ENCODE results near the gene PIP5K1B.

PIP5K1B gene

DNA sequence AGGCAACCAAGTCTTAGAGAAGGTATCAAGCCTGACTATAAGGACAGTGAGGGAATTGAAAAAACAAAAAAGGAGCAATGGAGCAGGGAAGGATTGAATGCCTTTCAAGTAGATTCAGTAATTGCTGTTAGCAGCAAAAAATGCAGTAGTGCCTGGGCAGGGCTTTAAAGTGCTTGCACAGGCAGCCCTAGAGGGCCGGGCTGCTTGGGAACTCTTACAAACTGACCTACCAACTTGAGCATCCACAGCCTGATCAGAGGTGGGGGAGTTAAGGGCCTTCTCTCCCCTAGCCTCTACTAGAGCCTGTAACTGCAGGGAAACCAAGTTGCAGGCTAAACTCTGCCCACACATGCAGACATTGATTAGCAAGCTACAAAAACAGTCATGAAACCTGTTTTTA is 349.9 kb downstream of the PIP5K1B start:
- H3K4me1 ChIP-seq (ENCODE audit: insufficient read depth, low read length), result no peaks in the 10 kb centered on the region
- no peaks in the 10 kb centered on the region for H4K20me1 ChIP-seq (ENCODE audit: insufficient read depth, low read length)
- no peaks in the 10 kb centered on the region for H3K9me3 ChIP-seq (ENCODE audit: insufficient read depth, low read length, severe bottlenecking)
- no peak overlapping the region for H2AFZ ChIP-seq (ENCODE audit: low read depth, low read length)
- TF ChIP-seq, protein P1, sequence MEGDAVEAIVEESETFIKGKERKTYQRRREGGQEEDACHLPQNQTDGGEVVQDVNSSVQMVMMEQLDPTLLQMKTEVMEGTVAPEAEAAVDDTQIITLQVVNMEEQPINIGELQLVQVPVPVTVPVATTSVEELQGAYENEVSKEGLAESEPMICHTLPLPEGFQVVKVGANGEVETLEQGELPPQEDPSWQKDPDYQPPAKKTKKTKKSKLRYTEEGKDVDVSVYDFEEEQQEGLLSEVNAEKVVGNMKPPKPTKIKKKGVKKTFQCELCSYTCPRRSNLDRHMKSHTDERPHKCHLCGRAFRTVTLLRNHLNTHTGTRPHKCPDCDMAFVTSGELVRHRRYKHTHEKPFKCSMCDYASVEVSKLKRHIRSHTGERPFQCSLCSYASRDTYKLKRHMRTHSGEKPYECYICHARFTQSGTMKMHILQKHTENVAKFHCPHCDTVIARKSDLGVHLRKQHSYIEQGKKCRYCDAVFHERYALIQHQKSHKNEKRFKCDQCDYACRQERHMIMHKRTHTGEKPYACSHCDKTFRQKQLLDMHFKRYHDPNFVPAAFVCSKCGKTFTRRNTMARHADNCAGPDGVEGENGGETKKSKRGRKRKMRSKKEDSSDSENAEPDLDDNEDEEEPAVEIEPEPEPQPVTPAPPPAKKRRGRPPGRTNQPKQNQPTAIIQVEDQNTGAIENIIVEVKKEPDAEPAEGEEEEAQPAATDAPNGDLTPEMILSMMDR (IDR thresholded peaks at IDR 0.05; ENCODE audit: borderline replicate concordance, extremely low read depth, low read length, poor library complexity, severe bottlenecking), result no peak
- no peak for TF ChIP-seq EZH2 (IDR thresholded peaks at IDR 0.05; ENCODE audit: borderline replicate concordance, low read depth, low read length, severe bottlenecking)
- H3K27ac ChIP-seq (ENCODE audit: low read length), result no peak overlapping the region
- H3K9ac ChIP-seq (ENCODE audit: low read depth, low read length), result no peak overlapping the region
- H3K4me2 ChIP-seq (ENCODE audit: insufficient read depth, low read length), result no peak overlapping the region
- no peak for DNase-seq
- H3K4me3 ChIP-seq (ENCODE audit: low read depth in 1 of 2, low read length in 2 of 2), result no peak overlapping the region
- no peaks in the 10 kb centered on the region for H3K27me3 ChIP-seq (ENCODE audit: insufficient read depth, low read length, poor library complexity)
- no peak for ATAC-seq (ENCODE audit: insufficient read depth, low read depth)
- H3K36me3 ChIP-seq (ENCODE audit: insufficient read depth, low read length), result peaks cover 20% of the 10 kb centered on the region
- H3K79me2 ChIP-seq (ENCODE audit: insufficient read depth, low read length), result no peaks in the 10 kb centered on the region

DNA sequence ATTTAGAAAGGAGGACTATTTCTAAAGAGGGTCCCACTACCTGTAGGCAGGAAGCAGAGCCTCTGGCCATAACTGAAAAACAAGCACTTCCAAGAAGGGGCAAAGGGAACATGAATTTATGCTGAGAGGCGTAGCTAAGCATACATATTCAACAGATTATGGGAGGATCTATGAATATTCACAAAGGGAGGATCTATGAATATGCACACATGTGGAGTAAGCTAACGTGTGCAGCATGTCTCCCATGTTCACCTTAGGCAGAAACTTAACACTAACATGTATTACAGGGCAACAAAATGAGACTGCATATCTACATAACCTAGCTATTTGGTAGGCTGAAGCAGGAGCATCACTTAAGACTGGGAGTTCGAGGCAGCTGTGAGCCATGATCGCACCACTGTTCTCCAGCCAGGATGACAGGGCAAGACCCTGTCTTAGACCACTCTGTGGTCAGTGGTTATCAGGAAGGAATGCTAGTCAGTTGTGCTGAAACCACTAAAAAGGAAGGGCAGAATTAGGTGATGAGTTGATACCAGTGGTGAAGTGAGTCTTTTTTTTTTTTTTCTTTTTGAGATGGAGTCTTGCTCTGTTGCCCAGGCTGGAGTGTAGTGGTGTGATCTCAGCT is 351.3 kb downstream of the PIP5K1B start:
- ATAC-seq (ENCODE audit: insufficient read depth, low read depth) (no peak), DNase-seq (no peak)
- Histone ChIP-seq H3K36me3 (ENCODE audit: insufficient read depth, low read length) (peaks cover 24% of the 10 kb centered on the region), H3K9ac (ENCODE audit: low read depth, low read length) (no peak overlapping the region), H3K4me2 (ENCODE audit: insufficient read depth, low read length) (no peak overlapping the region), H3K27ac (ENCODE audit: low read length) (no peak overlapping the region), H4K20me1 (ENCODE audit: insufficient read depth, low read length) (no peaks in the 10 kb centered on the region), H3K27me3 (ENCODE audit: insufficient read depth, low read length, poor library complexity) (no peaks in the 10 kb centered on the region), H3K9me3 (ENCODE audit: insufficient read depth, low read length, severe bottlenecking) (no peaks in the 10 kb centered on the region), H3K4me3 (ENCODE audit: low read depth in 1 of 2, low read length in 2 of 2) (no peak overlapping the region), H3K79me2 (ENCODE audit: insufficient read depth, low read length) (no peaks in the 10 kb centered on the region), H2AFZ (ENCODE audit: low read depth, low read length) (no peak overlapping the region), H3K4me1 (ENCODE audit: insufficient read depth, low read length) (no peaks in the 10 kb centered on the region)
- TF ChIP-seq, protein P1 (IDR thresholded peaks at IDR 0.05; ENCODE audit: borderline replicate concordance, extremely low read depth, low read length, poor library complexity, severe bottlenecking), result no peak
- no peak for TF ChIP-seq EZH2 (IDR thresholded peaks at IDR 0.05; ENCODE audit: borderline replicate concordance, low read depth, low read length, severe bottlenecking)

DNA sequence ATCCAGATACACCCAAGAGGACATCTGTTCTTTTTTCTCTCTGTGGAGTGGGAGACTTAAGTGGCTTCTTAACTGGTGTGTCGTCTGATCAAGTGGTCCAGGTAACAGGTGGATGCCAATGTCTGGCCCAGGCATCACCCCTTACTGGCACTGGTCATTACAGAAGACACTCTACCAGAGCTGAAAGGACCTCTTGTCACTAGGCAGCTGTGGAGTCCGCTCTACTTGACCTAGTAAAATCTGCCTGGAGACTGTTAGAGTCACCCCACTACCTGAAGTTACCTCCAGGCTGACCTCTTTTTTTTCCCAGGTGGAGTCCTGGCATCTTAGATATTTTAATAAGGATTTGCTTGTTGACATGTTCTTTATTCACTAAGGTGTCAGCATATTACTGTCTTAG is 353.1 kb downstream of the PIP5K1B start:
- no peaks in the 10 kb centered on the region for H3K9me3 ChIP-seq (ENCODE audit: insufficient read depth, low read length, severe bottlenecking)
- H3K27ac ChIP-seq (ENCODE audit: low read length), result no peak overlapping the region
- H3K27me3 ChIP-seq (ENCODE audit: insufficient read depth, low read length, poor library complexity), result no peaks in the 10 kb centered on the region
- no peak overlapping the region for H3K4me3 ChIP-seq (ENCODE audit: low read depth in 1 of 2, low read length in 2 of 2)
- DNase-seq (no peak), ATAC-seq (ENCODE audit: insufficient read depth, low read depth) (no peak)
- H2AFZ ChIP-seq (ENCODE audit: low read depth, low read length), result no peak overlapping the region
- no peak overlapping the region for H3K4me2 ChIP-seq (ENCODE audit: insufficient read depth, low read length)
- H3K79me2 ChIP-seq (ENCODE audit: insufficient read depth, low read length), result no peaks in the 10 kb centered on the region
- TF ChIP-seq, protein P1 (IDR thresholded peaks at IDR 0.05; ENCODE audit: borderline replicate concordance, extremely low read depth, low read length, poor library complexity, severe bottlenecking), result no peak
- TF ChIP-seq EZH2 (IDR thresholded peaks at IDR 0.05; ENCODE audit: borderline replicate concordance, low read depth, low read length, severe bottlenecking), result no peak
- no peaks in the 10 kb centered on the region for H3K4me1 ChIP-seq (ENCODE audit: insufficient read depth, low read length)
- H3K36me3 ChIP-seq (ENCODE audit: insufficient read depth, low read length), result peaks cover 24% of the 10 kb centered on the region
- H3K9ac ChIP-seq (ENCODE audit: low read depth, low read length), result no peak overlapping the region
- no peaks in the 10 kb centered on the region for H4K20me1 ChIP-seq (ENCODE audit: insufficient read depth, low read length)
